Tibial nerve (tissue), 3 donors: ENCODE measurements around the gene S100A1.

Experiments used
- CTCF ChIP-seq, 5 experiments: fragments of 200-600 bp in 3 of 5; fragments of 450-650 bp in 2 of 5; sonication (generic) in 3 of 5; IDR thresholded peaks; one replicate each; pipeline ENCODE4 v1.5.1; 2016 to 2019; ENCODE audit warnings: antibody characterized with exemption in 5 of 5, mild to moderate bottlenecking in 3 of 5, moderate library complexity in 2 of 5
- POLR2A ChIP-seq, 2 donors: fragments of 450-650 bp; IDR thresholded peaks; one replicate each; pipeline ENCODE4 v1.6.1; 2017; ENCODE audit warnings: antibody characterized with exemption in 2 of 2, mild to moderate bottlenecking in 2 of 2, moderate library complexity in 2 of 2

GRCh38 chr1:153583976-153584375 lies 44.3 kb upstream of the S100A1 start:
- TF ChIP-seq CTCF (IDR thresholded peaks at IDR 0.05) (no peak), POLR2A (IDR thresholded peaks at IDR 0.05) (no peak)
